GM19023 (cell line): ENCODE data around the gene ATP10B.

Source experiments
- ATAC-seq: cut with Tn5 transposase; IDR thresholded peaks from one replicate; pipeline ENCODE4 v1.9.1; 2021; ENCODE audit warnings: mild to moderate bottlenecking, moderate library complexity; ENCODE audit not compliant: unreplicated experiment

Gene ATP10B

DNA sequence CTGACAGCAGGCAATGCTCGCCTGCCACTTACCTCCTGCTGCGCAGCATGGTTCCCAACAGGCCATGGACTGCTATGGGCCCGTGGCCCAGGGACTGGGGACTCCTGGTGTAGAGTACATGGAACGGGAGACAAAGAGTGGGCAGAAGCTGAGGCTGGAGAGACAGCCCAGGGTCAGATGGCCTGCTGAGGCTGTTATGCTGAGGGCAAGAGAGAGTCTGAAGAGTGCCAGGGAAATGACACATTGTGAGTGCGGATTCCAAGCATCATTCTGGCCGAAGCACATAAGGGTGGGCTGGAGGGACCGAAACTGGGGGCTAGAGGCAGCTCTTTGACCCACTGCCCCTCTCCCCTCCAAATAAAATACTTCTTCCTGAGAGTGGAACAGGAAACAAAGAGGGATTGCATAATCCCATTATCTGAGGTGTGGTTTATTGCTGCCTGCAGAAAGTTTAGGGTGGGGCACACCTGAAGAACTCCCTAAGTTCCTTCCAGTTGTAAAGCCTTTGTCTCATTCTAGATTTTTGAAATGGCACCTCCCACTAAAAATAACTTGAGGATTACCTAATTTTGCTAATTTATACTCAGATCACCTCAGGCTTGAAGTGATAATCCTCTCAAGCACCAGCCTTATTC is 158.1 kb downstream of the ATP10B start:
- ATAC-seq = no peak

DNA sequence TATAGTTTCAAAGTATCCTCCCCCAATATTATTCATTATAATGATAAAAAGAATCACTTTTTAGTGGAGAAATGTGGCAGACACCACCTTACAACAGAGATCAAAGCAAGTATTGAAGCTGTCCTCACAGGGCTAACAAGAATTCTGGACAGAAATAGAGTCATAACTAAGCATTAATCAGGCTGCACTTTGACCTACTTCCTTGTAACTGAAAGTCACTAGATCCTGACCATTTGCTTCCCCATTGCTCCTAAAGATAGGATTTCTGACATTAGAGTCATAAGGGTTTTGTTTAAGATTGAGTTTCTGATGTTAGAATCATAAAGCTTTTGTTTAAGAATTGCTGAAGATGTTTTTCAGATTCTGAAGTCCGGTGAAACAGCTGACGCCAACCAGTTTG is 159.7 kb downstream of the ATP10B start:
- no peak for ATAC-seq

DNA sequence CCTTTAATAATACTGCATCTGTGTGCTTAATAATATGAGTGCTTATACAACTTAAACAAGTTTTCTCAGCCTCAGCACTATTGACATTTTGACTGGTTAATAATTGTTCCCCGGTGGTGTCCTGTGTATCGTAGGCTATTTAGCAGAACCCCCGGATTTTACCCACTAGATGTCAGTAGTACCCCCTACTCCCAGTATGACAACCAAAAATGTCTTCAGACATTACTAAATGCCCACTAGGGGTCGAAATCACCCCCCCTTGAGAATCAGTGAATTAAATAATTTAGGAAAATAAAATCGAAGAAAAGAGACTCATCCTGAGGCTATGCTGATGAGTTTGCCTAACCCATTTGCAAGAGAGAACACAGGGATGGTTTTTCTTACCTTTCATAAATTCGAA is 166.3 kb downstream of the ATP10B start:
- ATAC-seq = peak; percentile 89

DNA sequence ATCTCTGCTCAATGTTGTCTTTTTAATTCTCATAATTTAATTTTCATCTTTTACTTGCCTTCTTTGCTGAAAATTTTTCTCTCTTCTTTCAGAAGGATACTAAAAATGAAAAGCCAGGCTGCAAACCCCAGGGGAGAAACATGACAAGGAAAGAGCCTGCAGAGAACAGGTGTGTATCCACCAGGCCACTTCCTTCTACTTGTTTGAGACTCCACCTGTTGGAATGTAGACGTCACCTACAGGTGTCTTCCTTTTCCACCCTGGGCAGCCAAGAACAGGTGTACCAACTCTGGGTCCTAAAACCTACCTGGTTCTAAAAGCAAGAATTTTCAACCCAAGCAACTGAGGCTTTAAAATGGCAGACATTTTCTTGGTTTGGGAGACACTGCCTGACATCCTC is 166.8 kb downstream of the ATP10B start:
- no peak for ATAC-seq

- ATAC-seq = no peak
These were observed 172.3 kb downstream of the ATP10B start for GRCh38 chr5:160679567-160680309.

DNA sequence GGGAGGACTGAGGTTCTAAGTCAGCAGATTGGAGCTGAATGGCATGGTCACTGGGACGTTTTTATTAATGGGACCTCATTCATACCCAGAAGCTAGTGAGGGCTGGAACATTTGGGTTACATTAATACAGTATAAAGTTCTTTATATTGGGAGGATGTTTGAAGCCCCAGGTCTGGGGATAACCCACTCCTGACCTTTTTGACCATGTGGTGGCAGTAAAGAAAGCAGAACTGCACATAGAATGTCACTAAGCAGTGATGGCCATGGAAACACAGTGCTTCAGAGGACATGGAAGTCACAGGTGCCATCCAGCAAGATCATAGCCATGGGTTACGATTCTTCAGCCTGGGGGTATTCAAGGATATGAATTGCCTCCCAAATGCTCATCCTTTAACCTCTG is 176.0 kb downstream of the ATP10B start:
- no peak for ATAC-seq

GRCh38 chr5:160674901-160675300 is 177.1 kb downstream of the ATP10B start:
- no peak for ATAC-seq

DNA sequence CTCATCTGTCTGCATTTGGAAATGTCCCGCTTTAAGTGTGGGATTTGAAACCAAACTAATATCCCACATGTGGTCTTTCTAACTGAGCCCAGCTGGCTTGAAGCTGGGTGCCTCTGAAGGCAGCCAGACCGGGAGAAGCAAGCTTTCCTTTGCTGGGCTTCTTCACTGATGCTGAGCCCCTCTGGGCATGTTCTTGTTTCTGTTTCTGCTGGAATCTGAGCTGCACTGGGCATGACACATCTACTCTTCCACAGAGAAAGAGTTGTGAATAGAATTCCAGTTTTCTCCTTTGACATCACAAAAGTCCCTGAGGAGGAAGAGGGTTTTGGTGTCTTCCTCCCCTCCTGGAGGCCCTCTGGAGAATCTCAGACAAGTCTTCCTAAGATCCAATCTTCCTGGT is 179.5 kb downstream of the ATP10B start:
- ATAC-seq = no peak

GRCh38 chr5:160668356-160668755 is 183.7 kb downstream of the ATP10B start:
- ATAC-seq = no peak

DNA sequence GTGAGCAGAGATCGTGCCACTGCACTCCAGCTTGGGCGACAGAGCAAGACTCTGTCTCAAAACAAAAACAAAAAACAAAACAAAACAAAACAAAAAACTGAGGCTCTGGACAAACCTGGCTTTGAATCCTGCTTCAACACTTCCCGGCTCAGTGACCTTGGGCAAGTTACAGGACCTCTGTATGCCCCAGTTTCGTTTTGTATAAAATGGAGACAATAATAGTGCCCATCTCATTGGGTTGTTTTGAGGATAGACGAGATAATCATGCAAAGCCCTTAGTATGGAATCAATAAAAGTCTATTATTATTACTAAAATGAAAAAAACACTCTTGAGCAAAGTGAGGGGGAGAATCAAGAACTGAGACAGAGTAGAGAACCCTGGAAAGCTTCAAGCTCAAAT is 184.9 kb downstream of the ATP10B start:
- no peak for ATAC-seq

- ATAC-seq = no peak
These were observed 186.6 kb downstream of the ATP10B start for GRCh38 chr5:160665460-160665859.

DNA sequence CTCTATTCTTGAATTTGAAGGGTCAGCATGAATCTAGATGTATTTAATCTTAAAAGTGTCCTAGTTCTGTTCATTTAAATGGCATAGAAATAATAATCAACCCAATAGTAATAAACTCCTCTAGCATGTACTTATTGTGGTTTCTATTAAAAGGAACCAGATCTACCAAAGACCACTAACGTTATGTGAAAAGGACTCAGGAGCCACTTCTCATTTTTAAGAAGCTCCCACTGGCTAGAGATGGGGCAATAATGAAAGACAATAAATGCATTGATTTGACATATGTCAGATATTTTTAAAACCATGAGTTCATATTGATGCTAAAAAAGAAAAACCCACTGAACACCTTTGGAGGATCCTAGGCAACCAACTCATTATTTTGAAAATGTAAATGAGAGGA is 191.9 kb downstream of the ATP10B start:
- ATAC-seq = no peak

DNA sequence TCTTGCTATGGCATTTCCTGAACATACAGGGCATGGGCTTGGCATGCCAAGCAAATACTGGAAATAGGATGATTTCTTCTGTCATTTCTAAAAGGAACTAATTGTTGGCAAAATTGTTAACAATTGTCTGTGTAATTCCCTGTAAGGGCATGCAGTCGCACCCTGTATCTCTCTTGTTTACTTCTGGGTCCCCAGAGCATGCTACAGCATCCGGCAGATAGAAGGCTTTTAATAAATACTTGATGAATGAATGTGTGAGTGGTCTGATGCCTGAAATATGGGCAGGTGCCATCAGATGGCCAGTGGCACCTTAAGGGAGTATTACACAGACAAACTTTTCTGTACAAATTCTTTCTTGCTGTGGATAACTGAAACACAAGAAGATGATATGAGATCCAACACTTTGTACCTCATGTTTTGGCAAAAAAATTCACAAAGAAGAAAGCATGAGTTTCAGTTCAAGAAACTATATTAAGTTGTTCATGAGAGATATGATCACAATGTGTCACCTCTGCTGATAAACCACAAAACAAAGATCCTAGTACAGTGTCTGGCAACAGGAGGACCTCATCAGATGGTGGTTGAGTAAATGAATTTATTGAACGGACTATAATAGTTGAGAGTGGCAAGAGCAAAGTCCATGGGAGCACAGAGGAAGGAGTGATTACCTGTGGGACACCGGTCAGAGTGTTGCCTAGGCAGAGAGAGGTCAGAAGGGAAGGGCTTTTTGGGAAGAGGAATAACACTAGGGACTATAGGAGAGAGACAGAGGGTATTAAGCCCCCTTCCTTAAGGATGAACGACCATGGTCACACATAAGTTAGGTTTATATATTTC is 194.2 kb downstream of the ATP10B start:
- ATAC-seq = no peak

DNA sequence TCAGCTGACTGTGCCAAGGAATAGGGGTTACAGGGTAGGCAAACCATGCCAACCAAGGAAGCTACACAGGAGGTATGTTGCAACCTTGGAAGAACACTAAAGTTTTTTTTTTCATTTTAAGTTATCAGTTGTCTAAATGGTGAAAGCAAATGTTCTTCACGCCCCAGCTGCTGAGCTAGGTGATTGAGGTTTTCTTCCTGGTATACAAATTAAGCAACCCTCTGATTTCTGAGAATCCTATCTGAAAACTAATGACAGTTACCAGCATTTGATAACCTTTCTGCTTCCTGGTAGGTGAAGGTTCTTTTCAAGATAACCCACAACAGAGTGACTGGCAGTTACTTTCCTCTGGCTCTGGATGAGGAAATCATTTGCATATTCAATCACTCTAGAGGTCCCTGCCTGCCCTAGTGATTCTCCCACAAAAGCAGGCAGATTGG is 194.9 kb downstream of the ATP10B start:
- no peak for ATAC-seq

DNA sequence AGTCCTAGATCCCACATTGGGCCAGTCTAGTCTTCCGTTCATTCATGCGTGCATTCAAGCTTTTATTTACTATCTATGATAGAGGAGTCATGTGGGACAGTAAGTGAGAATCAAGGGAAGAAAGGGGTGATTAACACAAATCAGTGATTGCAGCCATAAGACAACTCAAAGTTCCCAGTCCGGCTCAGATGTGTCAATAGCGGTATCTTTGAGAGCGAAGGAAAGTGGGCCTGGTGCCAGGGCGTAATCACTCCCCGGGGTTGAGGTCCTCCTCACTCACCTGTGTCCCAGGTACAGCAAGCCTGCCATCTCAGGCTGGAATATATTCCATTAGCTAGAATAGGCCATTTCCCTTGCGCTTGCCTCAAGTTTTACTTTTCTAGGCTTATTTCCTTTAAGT is 196.3 kb downstream of the ATP10B start:
- no peak for ATAC-seq

GRCh38 chr5:160651692-160652645 is 200.0 kb downstream of the ATP10B start:
- ATAC-seq = no peak

DNA sequence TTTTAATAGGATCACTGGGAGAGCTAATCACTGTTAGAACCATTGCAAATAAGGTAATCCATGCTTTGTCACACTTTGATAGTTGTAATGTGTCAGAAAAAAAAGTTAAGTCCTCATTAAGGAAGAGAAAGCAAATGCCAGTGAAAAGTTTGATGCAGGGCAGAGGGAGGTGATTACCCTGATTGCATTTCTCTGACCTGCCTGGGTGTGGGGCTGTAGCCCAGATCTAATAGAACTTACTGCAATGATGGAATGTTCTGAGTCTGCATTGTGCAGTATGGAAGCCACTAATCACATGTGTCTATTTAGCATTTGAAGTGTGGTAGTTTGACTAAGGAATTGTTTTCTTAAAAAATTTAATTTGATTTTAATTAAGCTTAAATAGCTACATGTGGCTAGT is 202.7 kb downstream of the ATP10B start:
- no peak for ATAC-seq

DNA sequence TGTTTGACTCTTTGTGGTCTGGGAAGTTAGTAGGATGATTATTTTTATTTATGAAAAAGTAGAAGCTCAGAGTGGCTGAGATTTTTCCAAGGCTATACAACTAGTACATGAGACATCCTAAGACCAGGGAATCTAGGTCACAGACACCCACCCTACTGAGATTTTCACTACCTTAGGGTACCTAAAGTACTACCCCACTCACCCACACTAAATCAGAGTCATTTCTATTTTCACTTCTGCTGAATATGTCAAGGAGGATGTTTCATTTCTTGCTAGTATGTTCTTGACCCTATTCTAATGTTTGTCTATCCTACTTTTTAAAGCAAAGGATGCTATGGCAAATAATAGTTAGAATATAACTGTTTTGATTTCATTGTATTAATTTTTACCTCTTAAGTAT is 206.0 kb downstream of the ATP10B start:
- no peak for ATAC-seq

GRCh38 chr5:160643616-160644240 is 208.3 kb downstream of the ATP10B start:
- ATAC-seq = no peak

GRCh38 chr5:160641405-160641804 is 210.6 kb downstream of the ATP10B start:
- no peak for ATAC-seq
